HG03439 (cell line): Measurements from ENCODE around the gene GAB1.

Source experiments
- ATAC-seq: cut with Tn5 transposase; IDR thresholded peaks from one replicate; pipeline ENCODE4 v1.9.1; 2021; ENCODE audit warnings: mild to moderate bottlenecking, moderate library complexity; ENCODE audit not compliant: unreplicated experiment

GAB1 gene

GRCh38 chr4:143357161-143357845 lies 20.6 kb downstream of the GAB1 start:
- no peak for ATAC-seq

GRCh38 chr4:143358419-143358818 lies 21.7 kb downstream of the GAB1 start:
- no peak for ATAC-seq

GRCh38 chr4:143358923-143359643 lies 22.4 kb downstream of the GAB1 start:
- peak; percentile 77 for ATAC-seq

- peak; percentile 9 for ATAC-seq
Observed at GRCh38 chr4:143359644-143360193, 23.0 kb downstream of the GAB1 start.

GRCh38 chr4:143360838-143361625 lies 24.4 kb downstream of the GAB1 start:
- no peak for ATAC-seq

GRCh38 chr4:143362349-143363046 lies 25.8 kb downstream of the GAB1 start:
- no peak for ATAC-seq

- ATAC-seq = no peak
Observed at GRCh38 chr4:143363332-143363731, 26.7 kb downstream of the GAB1 start.

- ATAC-seq = no peak
Observed at GRCh38 chr4:143364063-143364462, 27.4 kb downstream of the GAB1 start.

GRCh38 chr4:143367863-143368262 lies 31.2 kb downstream of the GAB1 start:
- ATAC-seq = no peak

GRCh38 chr4:143369552-143369951 lies 32.9 kb downstream of the GAB1 start:
- ATAC-seq = no peak

GRCh38 chr4:143372093-143372915 lies 35.6 kb downstream of the GAB1 start:
- ATAC-seq = peak; percentile 79

- ATAC-seq = no peak
Observed at GRCh38 chr4:143374255-143374654, 37.6 kb downstream of the GAB1 start.

GRCh38 chr4:143374771-143375170 lies 38.1 kb downstream of the GAB1 start:
- no peak for ATAC-seq

- peak; percentile 32 for ATAC-seq
Observed at GRCh38 chr4:143375326-143376073, 38.8 kb downstream of the GAB1 start.

- peak; percentile 58 for ATAC-seq
Observed at GRCh38 chr4:143377611-143378099, 41.0 kb downstream of the GAB1 start.

GRCh38 chr4:143380629-143381028 lies 44.0 kb downstream of the GAB1 start:
- no peak for ATAC-seq

GRCh38 chr4:143381189-143382118 lies 44.8 kb downstream of the GAB1 start:
- ATAC-seq = no peak

- no peak for ATAC-seq
Observed at GRCh38 chr4:143382596-143382995, 45.9 kb downstream of the GAB1 start.
